H1 (cell line): ENCODE results near the gene PCID2. TPM values are rescaled to one million over a fixed set of nuclear protein-coding genes. Genes with fewer than 3 reads are reported as not detected.

Source experiments
- FOSL1 ChIP-seq: IDR thresholded peaks from 2 replicates; pipeline ENCODE4 v1.6.1; 2011; ENCODE audit warnings: mild to moderate bottlenecking, low read depth, low read length, moderate library complexity; ENCODE audit not compliant: insufficient read depth
- MAX ChIP-seq: IDR thresholded peaks from 2 replicates; pipeline ENCODE4 v1.6.1; 2012; ENCODE audit warnings: inconsistent platforms
- RXRA ChIP-seq: IDR thresholded peaks from 2 replicates; pipeline ENCODE4 v1.6.1; 2011; ENCODE audit warnings: low read depth, mild to moderate bottlenecking, low read length, moderate library complexity; ENCODE audit not compliant: insufficient read depth
- SAP30 ChIP-seq: fragments of 300-600 bp; sonication (generic); IDR thresholded peaks from 2 replicates; pipeline ENCODE4 v1.7.1; 2012; ENCODE audit warnings: low read length, moderate library complexity, mild to moderate bottlenecking, inconsistent platforms; ENCODE audit not compliant: insufficient read depth, insufficient replicate concordance
- TAF1 ChIP-seq: IDR thresholded peaks from 2 replicates; pipeline ENCODE4 v1.6.1; 2011; ENCODE audit warnings: mild to moderate bottlenecking, low read depth, low read length
- polyA plus RNA-seq, 7 experiments: library from polyadenylated mRNA; depleted of rRNA in 3 of 7; stranded (reverse) in 5 of 7; unstranded in 2 of 7; fragments of >200 nt in 5 of 7; fragments of 200-250 nt in 2 of 7; gene quantifications; 1 replicate in 5 of 7; 2 replicates in 1 of 7; 4 replicates in 1 of 7; pipeline versions ENCODE4 v1.2.1 to v1.2.3, GENCODE V29; 2011 to 2013; ENCODE audit warnings: missing spikeins in 2 of 7, mixed read lengths in 2 of 7
- total RNA-seq: library from RNA; stranded (reverse); fragmentation: NEBNext Ultra II Directional; extraction: Animal tissue kit (Norgen Biotek cat#: 25700); gene quantifications from 2 replicates; pipeline ENCODE4 v1.2.1, GENCODE V29; 2021

PCID2 gene
- total and polyA plus RNA-seq, 2 of the 8 experiments (the other 6 are each of a cell fraction or from before 2014, with no cell fraction given) = 72.4 to 72.8 TPM

DNA sequence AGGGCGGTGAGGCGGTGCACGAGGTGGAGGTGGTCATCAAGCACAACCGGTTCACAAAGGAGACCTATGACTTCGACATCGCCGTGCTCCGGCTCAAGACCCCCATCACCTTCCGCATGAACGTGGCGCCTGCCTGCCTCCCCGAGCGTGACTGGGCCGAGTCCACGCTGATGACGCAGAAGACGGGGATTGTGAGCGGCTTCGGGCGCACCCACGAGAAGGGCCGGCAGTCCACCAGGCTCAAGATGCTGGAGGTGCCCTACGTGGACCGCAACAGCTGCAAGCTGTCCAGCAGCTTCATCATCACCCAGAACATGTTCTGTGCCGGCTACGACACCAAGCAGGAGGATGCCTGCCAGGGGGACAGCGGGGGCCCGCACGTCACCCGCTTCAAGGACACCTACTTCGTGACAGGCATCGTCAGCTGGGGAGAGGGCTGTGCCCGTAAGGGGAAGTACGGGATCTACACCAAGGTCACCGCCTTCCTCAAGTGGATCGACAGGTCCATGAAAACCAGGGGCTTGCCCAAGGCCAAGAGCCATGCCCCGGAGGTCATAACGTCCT is 59.4 kb downstream of the PCID2 start (continued):
- TF ChIP-seq SAP30 (no peak), MAX (no peak), FOSL1 (no peak), TAF1 (no peak), RXRA (no peak)
